Measurements from ENCODE around the gene HERC3. TPM values are rescaled to one million over a fixed set of nuclear protein-coding genes. Genes with fewer than 3 reads are reported as not detected.

The HERC3 gene
- total and polyA plus RNA-seq, 12 donors: 3.4 to 40.1 (median 26.5) TPM

DNA sequence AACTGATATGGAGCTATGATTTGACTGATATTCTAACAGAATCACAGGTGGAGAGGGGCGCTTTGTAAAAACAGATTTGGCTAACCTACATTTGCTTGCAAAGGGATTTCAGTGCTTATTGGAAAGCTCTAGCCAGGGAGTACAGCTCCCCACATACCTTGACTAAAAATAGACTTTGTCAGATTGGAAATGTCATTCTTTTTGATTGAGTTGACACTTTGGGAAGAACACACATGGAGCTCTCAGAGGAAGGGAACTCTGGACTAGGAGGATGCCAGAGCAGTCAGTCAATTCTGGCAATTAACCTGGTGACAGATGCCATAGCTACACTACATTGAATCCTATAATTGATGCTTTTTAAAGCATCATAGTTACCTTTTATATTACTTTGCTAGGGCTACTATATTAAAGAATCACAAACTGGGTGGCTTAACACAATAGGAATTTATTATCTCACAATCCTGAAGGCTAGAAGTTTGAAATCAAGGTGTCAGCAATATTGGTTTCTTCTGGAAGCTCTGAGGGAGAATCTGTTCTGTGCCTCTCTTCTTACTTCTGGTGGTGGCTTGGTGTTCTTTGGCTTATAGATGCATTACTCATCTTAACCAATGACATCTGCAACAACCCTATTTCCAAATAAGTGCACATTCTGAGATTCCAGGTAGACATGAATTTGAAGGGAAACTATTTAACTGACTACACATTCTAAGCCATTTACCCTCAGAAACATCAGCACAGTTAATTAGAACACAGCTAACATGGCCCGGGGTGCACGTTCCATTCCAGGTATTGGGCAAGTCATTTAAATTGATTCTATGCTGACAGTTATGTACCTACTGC lies 8.4 kb upstream of the HERC3 start:
- TF ChIP-seq, protein P1, sequence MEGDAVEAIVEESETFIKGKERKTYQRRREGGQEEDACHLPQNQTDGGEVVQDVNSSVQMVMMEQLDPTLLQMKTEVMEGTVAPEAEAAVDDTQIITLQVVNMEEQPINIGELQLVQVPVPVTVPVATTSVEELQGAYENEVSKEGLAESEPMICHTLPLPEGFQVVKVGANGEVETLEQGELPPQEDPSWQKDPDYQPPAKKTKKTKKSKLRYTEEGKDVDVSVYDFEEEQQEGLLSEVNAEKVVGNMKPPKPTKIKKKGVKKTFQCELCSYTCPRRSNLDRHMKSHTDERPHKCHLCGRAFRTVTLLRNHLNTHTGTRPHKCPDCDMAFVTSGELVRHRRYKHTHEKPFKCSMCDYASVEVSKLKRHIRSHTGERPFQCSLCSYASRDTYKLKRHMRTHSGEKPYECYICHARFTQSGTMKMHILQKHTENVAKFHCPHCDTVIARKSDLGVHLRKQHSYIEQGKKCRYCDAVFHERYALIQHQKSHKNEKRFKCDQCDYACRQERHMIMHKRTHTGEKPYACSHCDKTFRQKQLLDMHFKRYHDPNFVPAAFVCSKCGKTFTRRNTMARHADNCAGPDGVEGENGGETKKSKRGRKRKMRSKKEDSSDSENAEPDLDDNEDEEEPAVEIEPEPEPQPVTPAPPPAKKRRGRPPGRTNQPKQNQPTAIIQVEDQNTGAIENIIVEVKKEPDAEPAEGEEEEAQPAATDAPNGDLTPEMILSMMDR (IDR thresholded peaks at IDR 0.05): no peak
- no peak for TF ChIP-seq POLR2A (IDR thresholded peaks at IDR 0.05)
- intact Hi-C loops (cut with DNase I): no loop called here
- no peak overlapping the region for H3K27ac ChIP-seq
- no peaks in the 10 kb centered on the region for H3K9me3 ChIP-seq (replicated peaks in 1 of 3)
- H3K4me3 ChIP-seq: no peak overlapping the region
- no peaks in the 10 kb centered on the region for H3K4me1 ChIP-seq (replicated peaks in 1 of 2)
- DNase-seq: no peak
- H3K27me3 ChIP-seq: no peaks in the 10 kb centered on the region
- WGBS, 4 donors: 94 to 100% (median 97%) methylated on average over 3 of the region's 3 CpGs
- H3K36me3 ChIP-seq (replicated peaks in 1 of 2): no peaks in the 10 kb centered on the region

DNA sequence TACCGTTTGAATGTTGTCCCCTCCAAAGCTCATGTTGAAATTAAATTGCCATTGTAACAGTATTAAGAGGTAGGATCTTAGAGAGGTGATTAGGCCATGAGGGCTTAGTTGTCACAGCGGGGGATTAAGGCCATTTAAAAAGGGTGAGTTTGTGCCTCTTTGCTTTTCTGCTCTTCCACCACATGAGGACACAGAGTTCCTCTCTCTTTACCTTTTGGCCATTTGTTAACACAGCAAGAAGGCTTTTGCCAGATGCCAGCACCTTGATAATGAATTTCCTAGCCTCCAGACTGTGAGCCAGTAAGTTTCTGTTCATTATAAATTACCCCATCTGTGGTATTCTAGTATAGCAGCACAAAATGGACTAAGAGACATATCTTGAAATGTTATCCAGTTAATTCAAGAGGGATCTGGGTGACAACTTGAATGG lies 7.8 kb upstream of the HERC3 start:
- H3K4me3 ChIP-seq: no peak overlapping the region
- 81 to 92% (median 86%) methylated on average over 2 of the region's 2 CpGs for WGBS, 4 donors
- no peaks in the 10 kb centered on the region for H3K27me3 ChIP-seq
- no peaks in the 10 kb centered on the region for H3K9me3 ChIP-seq (replicated peaks in 1 of 3)
- no peaks in the 10 kb centered on the region for H3K4me1 ChIP-seq (replicated peaks in 1 of 2)
- intact Hi-C loops (cut with DNase I): no loop called here
- no peak for TF ChIP-seq POLR2A (IDR thresholded peaks at IDR 0.05)
- TF ChIP-seq, protein P1 (IDR thresholded peaks at IDR 0.05): no peak
- no peak overlapping the region for H3K27ac ChIP-seq
- no peak for DNase-seq
- no peaks in the 10 kb centered on the region for H3K36me3 ChIP-seq (replicated peaks in 1 of 2)

DNA sequence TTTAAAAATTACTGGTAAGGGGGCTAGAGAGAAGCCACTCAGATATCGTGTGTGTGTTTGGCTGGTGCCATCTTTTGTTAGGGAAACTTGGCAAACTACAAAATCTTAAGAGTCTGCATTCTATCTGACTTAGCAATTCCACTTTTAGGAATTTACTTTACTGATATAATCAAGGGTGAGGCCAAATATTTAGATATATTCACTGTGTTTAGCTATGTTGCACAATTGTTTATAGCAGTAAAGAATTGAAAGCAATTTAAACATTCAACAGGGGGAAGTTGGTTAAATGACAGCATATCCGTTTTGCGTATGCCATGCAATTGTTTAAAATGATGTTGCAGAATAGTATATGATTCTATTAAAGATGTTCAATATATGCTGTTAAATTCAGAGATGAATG lies 6.4 kb upstream of the HERC3 start:
- no peak for DNase-seq
- H3K27me3 ChIP-seq: no peaks in the 10 kb centered on the region
- intact Hi-C loops (cut with DNase I): no loop called here
- 91 to 97% (median 93%) methylated on average over 3 of the region's 3 CpGs for WGBS, 4 donors
- TF ChIP-seq, protein P1 (IDR thresholded peaks at IDR 0.05): no peak
- TF ChIP-seq POLR2A (IDR thresholded peaks at IDR 0.05): no peak
- no peaks in the 10 kb centered on the region for H3K36me3 ChIP-seq (replicated peaks in 1 of 2)
- no peak overlapping the region for H3K4me3 ChIP-seq
- no peaks in the 10 kb centered on the region for H3K9me3 ChIP-seq (replicated peaks in 1 of 3)
- peaks cover 0 to 1% of the 10 kb centered on the region in 2 donors for H3K4me1 ChIP-seq (replicated peaks in 1 of 2)
- H3K27ac ChIP-seq: no peak overlapping the region

DNA sequence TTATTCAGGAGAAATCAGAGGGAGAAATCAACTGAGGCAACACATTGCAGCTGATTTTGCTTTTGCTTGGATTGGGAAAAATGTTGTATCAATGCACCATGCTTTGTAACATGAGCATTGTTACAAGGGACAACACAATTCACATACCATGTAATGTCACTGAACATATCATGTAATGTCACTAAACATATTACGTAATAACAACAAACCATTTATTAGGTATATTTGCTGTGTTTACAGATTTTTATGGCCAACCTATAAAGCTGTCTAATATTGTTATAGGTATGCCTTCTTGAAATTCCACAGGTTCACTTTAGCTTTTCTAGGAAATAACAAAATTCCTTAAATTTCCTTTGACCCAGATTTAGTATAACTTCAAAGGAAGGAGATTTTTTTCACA lies 5.0 kb upstream of the HERC3 start:
- Histone ChIP-seq H3K27ac (no peak overlapping the region), H3K4me1 (replicated peaks in 1 of 2) (peaks cover 0 to 7% of the 10 kb centered on the region in 2 donors), H3K36me3 (replicated peaks in 1 of 2) (no peaks in the 10 kb centered on the region), H3K27me3 (no peaks in the 10 kb centered on the region), H3K4me3 (no peak overlapping the region), H3K9me3 (replicated peaks in 1 of 3) (no peaks in the 10 kb centered on the region)
- 93 to 98% (median 96%) methylated on average over 1 of the region's 1 CpG for WGBS, 4 donors
- intact Hi-C loops (cut with DNase I): no loop called here
- TF ChIP-seq POLR2A (IDR thresholded peaks at IDR 0.05): no peak
- TF ChIP-seq, protein P1 (IDR thresholded peaks at IDR 0.05): no peak
- no peak for DNase-seq
